ENCODE results near the gene ORMDL2. TPM values are rescaled to one million over a fixed set of nuclear protein-coding genes. Genes with fewer than 3 reads are reported as not detected.

Gene ORMDL2
- total and polyA plus RNA-seq, 4 donors: 22.4 to 98.1 (median 81.9) TPM

DNA sequence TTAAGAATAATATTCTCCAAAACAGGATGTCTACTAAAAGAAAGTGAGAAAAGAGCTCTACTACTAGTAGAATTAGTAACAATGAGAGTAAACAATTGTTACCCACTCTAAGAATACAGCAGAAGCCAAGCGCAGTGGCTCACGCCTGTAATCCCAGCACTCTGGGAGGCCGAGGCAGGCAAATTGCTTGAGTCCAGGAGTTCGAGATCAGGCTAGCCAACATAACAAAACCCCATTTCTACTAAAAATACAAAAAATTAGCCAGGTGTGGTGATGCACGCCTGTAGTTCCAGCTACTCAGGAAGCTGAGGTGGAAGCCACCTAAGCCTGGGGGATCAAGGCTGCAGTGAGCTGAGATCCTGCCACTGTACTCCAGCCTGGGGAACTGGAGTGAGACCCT lies 6.9 kb downstream of the ORMDL2 start:
- H3K27ac ChIP-seq (ENCODE audit: low read depth in 1 of 2, low read length in 1 of 2): no peak overlapping the region
- TF ChIP-seq, protein P1, sequence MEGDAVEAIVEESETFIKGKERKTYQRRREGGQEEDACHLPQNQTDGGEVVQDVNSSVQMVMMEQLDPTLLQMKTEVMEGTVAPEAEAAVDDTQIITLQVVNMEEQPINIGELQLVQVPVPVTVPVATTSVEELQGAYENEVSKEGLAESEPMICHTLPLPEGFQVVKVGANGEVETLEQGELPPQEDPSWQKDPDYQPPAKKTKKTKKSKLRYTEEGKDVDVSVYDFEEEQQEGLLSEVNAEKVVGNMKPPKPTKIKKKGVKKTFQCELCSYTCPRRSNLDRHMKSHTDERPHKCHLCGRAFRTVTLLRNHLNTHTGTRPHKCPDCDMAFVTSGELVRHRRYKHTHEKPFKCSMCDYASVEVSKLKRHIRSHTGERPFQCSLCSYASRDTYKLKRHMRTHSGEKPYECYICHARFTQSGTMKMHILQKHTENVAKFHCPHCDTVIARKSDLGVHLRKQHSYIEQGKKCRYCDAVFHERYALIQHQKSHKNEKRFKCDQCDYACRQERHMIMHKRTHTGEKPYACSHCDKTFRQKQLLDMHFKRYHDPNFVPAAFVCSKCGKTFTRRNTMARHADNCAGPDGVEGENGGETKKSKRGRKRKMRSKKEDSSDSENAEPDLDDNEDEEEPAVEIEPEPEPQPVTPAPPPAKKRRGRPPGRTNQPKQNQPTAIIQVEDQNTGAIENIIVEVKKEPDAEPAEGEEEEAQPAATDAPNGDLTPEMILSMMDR (IDR thresholded peaks at IDR 0.05; ENCODE audit: control extremely low read depth, extremely low read depth): no peak
- no peak overlapping the region for H3K4me3 ChIP-seq
- H3K27me3 ChIP-seq (ENCODE audit: control insufficient read depth in 3 of 3, insufficient read depth in 3 of 3, low read length in 2 of 3): no peaks in the 10 kb centered on the region
- WGBS, 2 donors: 86 to 90% methylated on average over 5 of the region's 5 CpGs
- no peak for ATAC-seq (ENCODE audit: insufficient read depth, low FRiP score)
- peaks cover 15 to 38% (median 18%) of the 10 kb centered on the region in 4 donors for H3K36me3 ChIP-seq (ENCODE audit: control insufficient read depth in 4 of 4, insufficient read depth in 4 of 4, low read length in 4 of 4)
- no peaks in the 10 kb centered on the region for H3K9me3 ChIP-seq (ENCODE audit: control insufficient read depth in 4 of 4, insufficient read depth in 3 of 4, low read length in 3 of 4)
- DNase-seq: no peak
- H3K4me1 ChIP-seq (ENCODE audit: control insufficient read depth in 5 of 5, insufficient read depth in 5 of 5, low read length in 5 of 5): peaks cover 0 to 15% (median 10%) of the 10 kb centered on the region in 5 donors
- no peak overlapping the region for H3K9ac ChIP-seq (ENCODE audit: insufficient read depth in 1 of 2, low read length in 2 of 2)

- H3K4me3 ChIP-seq: no peak overlapping the region
- peaks cover 0 to 31% (median 15%) of the 10 kb centered on the region in 5 donors for H3K4me1 ChIP-seq (ENCODE audit: control insufficient read depth in 5 of 5, insufficient read depth in 5 of 5, low read length in 5 of 5)
- H3K27ac ChIP-seq (ENCODE audit: low read depth in 1 of 2, low read length in 1 of 2): no peak overlapping the region
- no peak overlapping the region for H3K9ac ChIP-seq (ENCODE audit: insufficient read depth in 1 of 2, low read length in 2 of 2)
- DNase-seq (no peak), ATAC-seq (ENCODE audit: insufficient read depth, low FRiP score) (no peak)
- no peaks in the 10 kb centered on the region for H3K27me3 ChIP-seq (ENCODE audit: control insufficient read depth in 3 of 3, insufficient read depth in 3 of 3, low read length in 2 of 3)
- H3K36me3 ChIP-seq (ENCODE audit: control insufficient read depth in 4 of 4, insufficient read depth in 4 of 4, low read length in 4 of 4): peaks cover 2 to 18% (median 5%) of the 10 kb centered on the region in 4 donors
- H3K9me3 ChIP-seq (ENCODE audit: control insufficient read depth in 4 of 4, insufficient read depth in 3 of 4, low read length in 3 of 4): no peaks in the 10 kb centered on the region
- TF ChIP-seq, protein P1 (IDR thresholded peaks at IDR 0.05; ENCODE audit: control extremely low read depth, extremely low read depth): no peak
- 93 to 95% methylated on average over 15 of the region's 15 CpGs for WGBS, 2 donors
Observed at GRCh38 chr12:55827806-55828205, 10.0 kb downstream of the ORMDL2 start.

DNA sequence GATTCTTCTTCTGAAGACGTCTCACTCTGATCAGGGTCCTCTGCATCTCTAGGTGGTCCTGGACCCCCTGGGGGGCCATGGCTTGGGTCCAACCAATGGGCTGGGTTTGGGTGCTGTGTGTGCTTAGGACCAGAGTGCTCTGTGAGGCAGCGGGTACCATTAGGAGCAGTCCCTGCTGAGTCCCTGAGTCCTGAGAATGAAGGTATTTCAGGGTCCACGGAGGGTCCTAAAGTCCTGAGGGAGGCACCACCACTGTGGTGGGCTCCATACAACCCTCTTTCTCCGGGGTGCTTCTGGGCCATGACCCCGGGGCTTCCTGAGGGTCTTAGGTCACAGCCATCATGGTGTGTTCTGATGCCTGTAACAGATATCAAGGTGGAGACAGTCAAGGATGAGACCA lies 10.5 kb downstream of the ORMDL2 start:
- 90 to 95% methylated on average over 5 of the region's 5 CpGs for WGBS, 2 donors
- H3K4me3 ChIP-seq: no peak overlapping the region
- DNase-seq (no peak), ATAC-seq (ENCODE audit: insufficient read depth, low FRiP score) (no peak)
- H3K9ac ChIP-seq (ENCODE audit: insufficient read depth in 1 of 2, low read length in 2 of 2): no peak overlapping the region
- peaks cover 0 to 31% (median 15%) of the 10 kb centered on the region in 5 donors for H3K4me1 ChIP-seq (ENCODE audit: control insufficient read depth in 5 of 5, insufficient read depth in 5 of 5, low read length in 5 of 5)
- H3K36me3 ChIP-seq (ENCODE audit: control insufficient read depth in 4 of 4, insufficient read depth in 4 of 4, low read length in 4 of 4): peaks cover under 1 to 12% (median 3%) of the 10 kb centered on the region in 4 donors
- H3K27me3 ChIP-seq (ENCODE audit: control insufficient read depth in 3 of 3, insufficient read depth in 3 of 3, low read length in 2 of 3): no peaks in the 10 kb centered on the region
- peak overlapping the region in 1 of 2 donors; percentile 62 for H3K27ac ChIP-seq (ENCODE audit: low read depth in 1 of 2, low read length in 1 of 2)
- TF ChIP-seq, protein P1 (IDR thresholded peaks at IDR 0.05; ENCODE audit: control extremely low read depth, extremely low read depth): no peak
- H3K9me3 ChIP-seq (ENCODE audit: control insufficient read depth in 4 of 4, insufficient read depth in 3 of 4, low read length in 3 of 4): no peaks in the 10 kb centered on the region
